ENCODE results near the gene MTMR6.

Gene MTMR6

GRCh38 chr13:25224151-25224550, 63.1 kb downstream of the MTMR6 start:
- Histone ChIP-seq H3K4me3 (no peak overlapping the region), H3K27ac (no peak overlapping the region)

DNA sequence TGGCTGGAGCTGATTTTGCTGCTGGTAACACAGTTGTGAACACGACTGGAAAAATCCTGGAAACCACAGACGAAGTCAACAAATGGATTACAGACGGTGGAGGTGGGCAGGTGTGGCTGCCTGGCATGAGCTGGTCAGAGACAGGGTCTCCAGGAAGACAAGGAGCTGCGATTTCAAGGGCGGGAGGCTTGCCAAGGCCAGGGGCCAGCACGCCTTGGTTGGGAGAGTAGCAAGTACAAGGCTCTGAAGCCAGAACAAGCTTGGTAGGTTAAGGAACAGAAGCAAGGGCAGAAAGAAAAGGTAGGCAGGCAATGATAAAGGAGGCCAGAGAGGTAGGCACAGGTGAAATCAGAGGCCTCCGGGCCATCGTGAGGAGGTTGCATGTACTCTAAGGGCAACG, 64.5 kb downstream of the MTMR6 start:
- H3K27ac ChIP-seq = no peak overlapping the region

GRCh38 chr13:25218019-25218418, 69.3 kb downstream of the MTMR6 start:
- Histone ChIP-seq H3K4me3 (no peak overlapping the region), H3K27ac (no peak overlapping the region)

More for the DNA sequence above, 64.5 kb downstream of the MTMR6 start:
- H3K4me3 ChIP-seq = no peak overlapping the region

GRCh38 chr13:25217023-25217885, 70.0 kb downstream of the MTMR6 start:
- no peak overlapping the region for H3K27ac ChIP-seq
- no peak overlapping the region for H3K4me3 ChIP-seq

GRCh38 chr13:25215253-25215575, 72.1 kb downstream of the MTMR6 start:
- Histone ChIP-seq H3K4me3 (no peak overlapping the region), H3K27ac (no peak overlapping the region)

GRCh38 chr13:25214491-25215252, 72.6 kb downstream of the MTMR6 start:
- no peak overlapping the region for H3K27ac ChIP-seq

GRCh38 chr13:25213715-25214114, 73.6 kb downstream of the MTMR6 start:
- no peak overlapping the region for H3K27ac ChIP-seq
- no peak overlapping the region for H3K4me3 ChIP-seq

More at GRCh38 chr13:25214491-25215252, 72.6 kb downstream of the MTMR6 start:
- H3K4me3 ChIP-seq = no peak overlapping the region

- H3K4me3 ChIP-seq = no peak overlapping the region
- no peak overlapping the region for H3K27ac ChIP-seq
These were observed 76.3 kb downstream of the MTMR6 start for GRCh38 chr13:25210842-25211569.

- no peak overlapping the region for H3K4me3 ChIP-seq
- no peak overlapping the region for H3K27ac ChIP-seq
These were observed 79.9 kb downstream of the MTMR6 start for GRCh38 chr13:25207291-25207810.

GRCh38 chr13:25204863-25205262, 82.4 kb downstream of the MTMR6 start:
- no peak overlapping the region for H3K27ac ChIP-seq
- no peak overlapping the region for H3K4me3 ChIP-seq

- Histone ChIP-seq H3K4me3 (no peak overlapping the region), H3K27ac (no peak overlapping the region)
These were observed 84.1 kb downstream of the MTMR6 start for GRCh38 chr13:25203127-25203740.

DNA sequence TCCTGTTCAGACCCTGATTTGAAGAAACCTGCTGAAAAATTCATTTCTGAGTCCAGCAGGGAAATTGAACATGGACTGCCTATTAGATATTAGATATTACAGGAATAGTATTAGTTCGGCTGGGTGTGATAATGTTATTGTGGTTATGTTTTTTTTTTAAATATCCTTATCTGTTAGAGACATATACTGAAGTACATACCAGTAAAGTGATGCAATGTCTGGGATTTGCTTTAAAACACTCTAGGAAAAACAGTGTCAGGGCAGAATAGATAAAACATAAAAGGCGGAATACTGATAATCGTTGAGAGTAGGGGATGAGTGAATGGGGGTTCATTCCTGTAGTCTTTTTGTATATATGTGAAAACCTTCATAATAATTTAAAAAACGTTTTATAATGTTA, 86.5 kb downstream of the MTMR6 start:
- H3K4me3 ChIP-seq = no peak overlapping the region
- H3K27ac ChIP-seq = no peak overlapping the region

DNA sequence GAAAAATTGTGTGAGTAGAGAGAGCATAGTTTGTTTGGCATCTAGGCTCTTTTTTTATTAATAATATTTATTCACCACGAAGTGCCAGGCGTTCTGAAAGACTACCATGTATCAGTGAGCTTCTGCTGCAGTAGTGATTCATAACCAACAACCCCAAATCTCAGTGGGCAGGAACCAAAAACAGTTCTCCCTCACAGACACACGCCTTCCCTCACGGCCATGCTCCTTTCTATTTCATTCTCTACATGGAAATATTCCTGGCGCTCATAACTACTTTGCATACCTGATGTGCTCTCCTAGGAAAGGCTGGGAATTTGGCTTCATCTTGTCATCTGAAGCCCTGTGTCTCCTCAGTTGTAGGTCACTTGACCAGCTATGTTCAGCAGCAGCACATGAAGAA, 88.6 kb downstream of the MTMR6 start:
- no peak overlapping the region for H3K27ac ChIP-seq
- no peak overlapping the region for H3K4me3 ChIP-seq

- H3K4me3 ChIP-seq = no peak overlapping the region
- no peak overlapping the region for H3K27ac ChIP-seq
These were observed 90.3 kb downstream of the MTMR6 start for GRCh38 chr13:25196971-25197370.
